Activated CD4-positive, alpha-beta T cell treated with anti-CD3 and anti-CD28 coated beads, Interleukin-2, amount 50 U/mL, for 24 hours (primary cell): ENCODE measurements around the gene VCL.
A peak's percentile ranks its signal among the peaks of the same experiment; 100 is the strongest.
"Not testable (repeated sequence)": the region's sequence is repeated elsewhere in the genome, so short reads cannot be mapped to it uniquely, and the experiment has no call there.

ENCODE experiments used
- DNase-seq, 2 donors: peaks; one replicate each; pipeline ENCODE4 v3.0.0-alpha.2; 2020; ENCODE audit warnings: low read depth in 1 of 2, low spot score in 1 of 2

VCL gene

GRCh38 chr10:73971636-73972354 is 26.1 kb upstream of the VCL start:
- no peak for DNase-seq

- no peak for DNase-seq
These were observed 24.5 kb upstream of the VCL start for GRCh38 chr10:73973427-73973826.

- DNase-seq, result no peak
These were observed 23.5 kb upstream of the VCL start for GRCh38 chr10:73974309-73974946.

- DNase-seq, result no peak
These were observed 22.5 kb upstream of the VCL start for GRCh38 chr10:73975388-73975787.

GRCh38 chr10:73979141-73979808 is 18.6 kb upstream of the VCL start:
- no peak for DNase-seq

GRCh38 chr10:73979809-73980433 is 18.0 kb upstream of the VCL start:
- DNase-seq, result no peak

GRCh38 chr10:73981812-73982211 is 16.1 kb upstream of the VCL start:
- no peak for DNase-seq

GRCh38 chr10:73983096-73984047 is 14.5 kb upstream of the VCL start:
- no peak for DNase-seq

GRCh38 chr10:73989594-73990150 is 8.2 kb upstream of the VCL start:
- no peak for DNase-seq

- no peak for DNase-seq
These were observed 6.6 kb upstream of the VCL start for GRCh38 chr10:73991203-73991883.

- DNase-seq, result peak; percentile 25 to 55
These were observed 6.1 kb upstream of the VCL start for GRCh38 chr10:73991884-73992245.

- DNase-seq, result no peak
These were observed 4.8 kb upstream of the VCL start for GRCh38 chr10:73992899-73993788.

- DNase-seq, result no peak
These were observed 2.9 kb upstream of the VCL start for GRCh38 chr10:73995035-73995358.

GRCh38 chr10:73997461-73997786 is 492 bp upstream of the VCL start:
- no peak for DNase-seq

GRCh38 chr10:73998623-73998928 is 660 bp downstream of the VCL start:
- DNase-seq, result peak in 1 of 2 donors; percentile 4

GRCh38 chr10:73998929-73999691 is 1.2 kb downstream of the VCL start:
- no peak for DNase-seq

GRCh38 chr10:73999703-74000102 is 1.8 kb downstream of the VCL start:
- no peak for DNase-seq

GRCh38 chr10:74000244-74000643 is 2.3 kb downstream of the VCL start:
- not testable (repeated sequence) for DNase-seq
